ENCODE data around the gene POC1B.

Gene POC1B

DNA sequence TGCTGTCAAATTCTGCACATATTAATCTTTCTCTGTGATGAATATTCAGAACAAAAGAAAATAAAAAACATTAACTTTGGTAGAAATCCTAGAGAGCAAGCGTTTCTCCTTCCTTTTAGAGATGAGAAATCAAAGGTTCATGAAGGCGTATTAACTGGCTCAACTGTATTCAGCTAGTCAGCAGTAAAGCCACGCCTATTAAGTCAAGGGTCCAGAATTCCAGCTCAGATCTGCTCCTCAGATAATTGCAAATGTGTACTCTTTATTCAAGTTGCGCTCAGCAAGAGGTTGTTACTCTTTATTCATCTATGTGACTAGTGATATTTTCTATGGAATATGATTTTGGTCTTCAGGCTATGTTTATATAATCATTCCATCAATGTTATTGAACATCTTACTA is 13.1 kb upstream of the POC1B start:
- no peak for ATAC-seq

DNA sequence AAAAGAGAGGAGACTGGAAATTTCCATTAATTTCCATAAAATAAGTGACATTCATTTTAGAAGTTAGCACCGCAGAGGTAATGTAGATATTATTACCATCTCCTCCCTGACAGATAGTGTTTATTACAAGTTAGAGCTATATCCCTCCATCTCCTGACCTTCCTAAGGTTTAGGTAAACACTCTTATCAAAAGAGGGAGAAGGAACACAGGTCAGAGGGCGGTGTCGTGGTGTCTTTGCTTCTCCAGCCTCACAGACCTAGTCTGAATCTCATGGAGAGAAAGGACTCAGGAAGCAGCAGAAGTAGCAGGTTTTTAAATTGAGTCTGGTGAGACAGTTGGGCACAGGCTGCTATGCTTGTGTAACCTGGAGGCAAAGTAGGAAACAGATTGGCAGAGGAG is 11.5 kb upstream of the POC1B start:
- ATAC-seq: no peak

DNA sequence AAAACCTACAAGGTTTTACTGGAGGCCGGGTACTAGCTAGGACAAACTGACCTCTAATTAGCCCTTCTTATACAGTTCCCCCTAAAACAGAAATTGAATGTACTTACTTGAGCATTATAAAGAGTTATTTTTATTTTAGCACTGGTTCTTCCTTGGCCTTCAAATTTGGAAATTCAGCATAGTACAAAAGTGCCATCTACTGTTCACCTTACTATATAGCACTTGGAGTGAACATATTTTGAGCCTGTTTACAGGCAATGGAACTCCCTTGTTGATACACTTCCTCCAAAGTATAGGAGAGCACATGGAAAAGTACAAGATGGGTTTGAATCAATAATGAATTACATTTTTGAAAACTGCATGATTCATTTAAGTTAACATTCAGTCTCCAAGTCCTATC is 3.9 kb upstream of the POC1B start:
- no peak for ATAC-seq

DNA sequence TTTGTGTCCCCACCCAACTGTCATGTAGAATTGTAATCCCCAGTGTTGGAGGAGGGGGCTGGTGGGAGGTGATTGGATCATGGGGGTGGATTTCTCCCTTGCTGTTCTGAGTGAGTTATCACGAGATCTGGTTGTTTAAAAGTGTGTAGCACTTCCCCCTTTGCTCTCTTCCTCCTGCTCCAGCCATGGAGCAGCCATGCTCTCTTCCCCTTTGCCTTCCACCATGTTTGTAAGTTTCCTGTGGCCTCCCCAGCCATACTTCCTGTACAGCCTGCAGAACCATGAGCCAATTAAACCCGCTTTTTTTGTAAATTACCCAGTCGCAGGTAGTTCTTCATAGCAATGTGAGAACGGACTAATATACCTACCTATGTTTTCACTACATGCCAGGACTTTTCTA is 2.6 kb upstream of the POC1B start:
- no peak for ATAC-seq

DNA sequence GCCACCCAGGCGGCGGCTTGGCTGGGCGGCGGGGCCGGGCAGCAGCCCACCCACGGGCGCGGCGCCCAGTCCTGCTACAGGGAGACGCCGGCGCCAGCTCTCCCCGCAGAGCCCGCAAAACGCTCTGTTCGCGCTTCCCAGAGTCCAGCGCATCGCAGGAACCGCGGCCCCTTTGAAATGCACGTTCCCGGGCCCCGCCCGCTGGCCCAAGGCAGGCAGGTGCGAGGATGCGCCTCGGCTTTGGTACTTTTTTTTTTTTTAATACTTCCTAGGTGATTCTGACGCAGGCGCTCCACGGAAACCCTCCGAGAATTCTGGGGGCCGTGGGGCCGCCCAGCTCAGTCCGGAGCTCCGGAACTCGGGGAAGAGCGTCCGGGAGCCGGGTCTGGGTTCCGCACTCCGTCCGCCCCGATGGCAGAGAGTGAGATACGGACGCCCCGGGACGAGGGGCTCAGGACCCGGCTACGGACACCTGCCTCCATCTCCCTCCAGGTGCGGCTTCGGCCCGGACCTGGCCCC is 483 bp downstream of the POC1B start:
- peak; percentile 24 to 29 for ATAC-seq

DNA sequence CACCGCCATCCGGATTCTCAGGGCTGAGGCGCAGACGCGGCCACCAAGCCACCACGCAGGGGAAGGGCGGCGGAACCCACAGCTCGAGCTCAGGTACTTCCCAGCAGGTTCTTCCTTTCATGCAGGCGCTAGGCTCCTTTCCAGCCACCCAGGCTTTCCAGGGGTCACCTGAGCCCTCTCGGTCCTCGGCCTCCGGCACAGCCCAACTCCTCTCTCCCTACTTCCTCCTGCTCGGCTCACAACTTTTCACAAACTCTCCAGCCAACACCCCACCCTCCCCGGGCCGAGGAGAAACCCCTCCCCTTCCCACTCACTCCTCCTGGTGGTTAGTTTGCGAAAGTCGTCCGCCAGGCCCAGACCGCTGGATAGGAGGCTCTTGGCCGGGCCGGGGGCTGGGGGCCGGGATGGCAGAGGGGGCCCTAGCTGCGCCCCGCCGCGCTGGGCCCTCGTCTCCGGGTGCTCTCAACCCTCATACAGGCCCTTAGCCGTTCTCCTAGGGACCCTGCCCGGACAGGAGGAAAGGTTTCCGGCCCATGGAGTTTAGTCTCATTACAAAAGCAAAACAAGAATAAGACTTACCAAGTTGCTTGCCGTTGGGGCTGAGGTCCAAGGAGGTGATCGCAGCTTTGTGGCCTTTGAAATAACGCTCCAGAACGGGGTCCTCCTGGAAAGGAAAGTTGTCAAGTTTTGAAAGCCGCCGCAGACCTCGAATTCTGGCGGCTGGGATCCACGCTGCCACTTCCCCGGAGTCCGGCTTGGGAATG is 1.1 kb downstream of the POC1B start, which contains the start of gene GALNT4:
Gene GALNT4 (minus strand): TSS at position 256 of the 764 bp plus-strand sequence. CDS start 247 bp downstream, at position 9.
- ATAC-seq: peak; percentile 65 to 66

DNA sequence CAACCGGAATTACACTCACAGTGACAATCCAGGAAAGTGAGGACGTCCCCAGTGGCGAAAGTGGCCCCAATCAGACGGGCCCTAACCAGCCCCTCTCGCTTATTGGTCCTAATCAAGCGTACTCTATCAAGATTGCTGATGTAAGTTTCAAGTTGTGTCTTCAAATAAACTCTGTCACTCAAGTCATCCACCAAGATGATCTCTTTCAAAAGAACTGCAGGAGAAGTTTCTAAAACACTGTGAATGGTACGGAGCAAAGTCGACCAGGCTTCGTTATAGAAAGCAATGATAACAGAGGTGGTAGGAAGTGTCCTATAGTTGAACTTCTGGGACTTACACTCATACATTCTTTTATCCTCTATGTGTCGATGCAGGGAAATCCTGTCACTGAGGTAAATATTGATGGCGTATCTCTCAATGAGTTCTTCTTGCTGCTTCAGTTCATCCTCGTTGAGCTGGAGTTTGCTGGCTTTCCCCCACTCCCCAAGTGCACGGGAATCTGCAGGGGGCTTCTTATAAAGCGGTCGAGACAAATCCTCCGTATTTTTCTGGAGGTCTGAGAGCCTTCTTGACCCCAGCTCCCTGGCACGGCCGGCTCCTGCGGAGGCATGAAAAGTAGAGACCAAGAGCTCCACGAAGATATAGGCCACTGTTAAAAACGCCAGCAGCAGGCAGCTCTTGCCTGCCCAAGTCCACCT is 1.9 kb downstream of the POC1B start:
- no peak for ATAC-seq

DNA sequence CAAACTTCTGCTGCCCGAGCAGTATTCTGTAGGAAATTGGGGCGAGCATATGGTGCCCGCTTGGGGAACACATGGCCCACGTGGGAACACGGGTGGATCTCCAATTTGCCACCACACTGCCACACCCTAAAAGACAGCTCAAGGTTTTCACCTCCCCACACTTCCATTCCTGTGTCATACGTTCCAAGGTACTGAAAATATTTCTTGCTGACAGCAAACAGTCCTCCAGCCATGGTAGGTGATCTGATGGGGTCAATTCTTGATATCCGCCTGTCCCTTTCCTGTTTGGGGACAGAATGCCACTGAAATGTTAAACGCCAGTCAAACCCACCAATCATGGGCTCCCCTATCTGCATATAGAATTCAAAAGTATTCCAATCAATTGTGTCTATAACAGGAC is 2.5 kb downstream of the POC1B start:
- no peak for ATAC-seq

DNA sequence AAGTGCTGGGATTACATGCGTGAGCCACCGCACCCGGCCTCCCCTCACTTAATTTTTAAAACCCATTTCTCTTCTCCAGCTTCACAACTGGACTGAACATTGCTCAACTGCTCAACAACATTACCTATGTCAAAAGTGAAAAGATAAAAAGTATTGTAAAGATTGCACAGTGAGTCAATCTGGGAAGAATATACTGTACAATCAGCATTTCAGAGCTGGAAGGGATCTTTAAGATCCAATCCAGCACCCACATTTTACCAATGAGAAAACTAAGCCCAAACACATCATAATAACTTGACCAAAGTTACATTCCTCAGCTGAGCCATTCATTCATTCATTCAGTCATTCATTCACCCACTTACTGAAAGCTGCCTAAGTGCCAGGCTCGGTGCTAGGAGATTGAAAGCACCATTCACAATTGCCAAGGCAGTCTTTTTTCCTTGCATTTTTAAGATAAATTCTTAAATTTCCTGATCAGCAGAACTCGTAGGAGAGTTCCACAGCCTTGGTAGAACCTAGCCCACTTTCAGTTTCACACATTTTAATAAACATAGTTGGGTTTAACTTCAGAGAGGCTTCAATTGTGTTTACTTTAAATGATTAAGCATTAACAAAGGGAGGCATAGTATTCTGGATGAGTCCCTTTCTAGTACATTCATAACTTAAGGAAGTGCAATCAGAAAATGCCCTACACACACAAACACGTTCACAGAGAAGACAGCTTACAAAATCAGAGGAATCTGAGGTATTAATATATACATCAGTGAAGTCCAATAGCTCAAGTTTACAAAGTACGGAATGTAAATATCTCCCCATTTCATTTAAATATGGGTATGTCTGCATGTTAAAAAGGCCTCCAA is 4.3 kb downstream of the POC1B start:
- ATAC-seq: no peak

DNA sequence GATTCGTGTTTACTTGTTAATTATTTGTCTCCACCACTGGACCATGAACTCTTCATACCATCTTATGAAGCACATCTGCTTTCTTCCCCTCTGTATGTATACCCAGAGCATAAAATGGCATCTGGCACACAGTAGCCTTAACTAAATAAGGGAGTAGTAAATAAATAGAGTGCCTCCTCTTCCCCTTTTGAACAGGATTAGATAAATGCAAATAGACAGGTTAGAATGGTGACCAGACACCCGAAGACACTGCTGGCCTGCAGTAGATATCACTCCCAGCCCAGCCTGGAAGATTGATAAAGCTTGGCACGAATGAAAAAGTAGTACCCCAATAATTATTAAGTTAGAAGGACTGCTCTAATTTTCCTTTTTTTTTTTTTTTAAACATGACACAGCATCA is 8.1 kb downstream of the POC1B start:
- no peak for ATAC-seq

DNA sequence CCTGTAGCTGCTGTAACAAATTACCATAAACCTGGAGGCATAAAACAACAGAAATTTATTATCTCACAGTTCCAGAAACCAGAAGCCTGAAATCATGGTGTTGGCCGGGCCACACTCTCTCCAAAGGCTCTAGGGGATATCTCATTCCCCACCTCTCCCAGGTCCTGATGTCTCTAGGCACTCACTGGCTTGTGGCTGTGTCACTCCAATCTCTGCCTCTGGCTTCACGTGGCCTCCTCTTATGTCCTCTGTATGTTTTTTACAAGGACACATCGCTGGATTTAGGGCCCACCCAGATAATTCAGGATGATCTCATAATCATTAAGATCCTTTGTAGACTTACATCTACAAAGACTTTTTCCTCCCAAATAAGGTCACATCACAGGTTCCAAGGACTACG is 9.2 kb downstream of the POC1B start:
- no peak for ATAC-seq

DNA sequence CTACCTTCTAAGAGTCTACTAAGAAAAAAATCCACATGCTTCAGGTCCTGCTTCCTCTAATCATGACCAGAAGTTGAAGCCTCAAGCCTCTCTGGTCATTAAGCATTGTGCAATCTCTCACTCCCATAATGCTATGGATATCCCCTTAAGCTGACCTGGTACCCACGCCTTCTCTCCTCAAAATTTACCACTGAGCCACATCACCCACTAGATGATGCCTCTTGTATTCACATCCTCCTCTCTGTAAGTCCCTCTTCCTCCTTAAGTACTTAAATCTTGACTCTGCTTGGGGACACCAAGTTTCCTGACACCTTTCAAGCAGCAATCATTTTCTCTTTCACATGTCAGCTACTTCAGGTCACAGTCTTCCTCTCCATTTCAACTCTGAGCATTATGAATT is 11.1 kb downstream of the POC1B start:
- peak in 1 of 2 donors; percentile 45 for ATAC-seq

DNA sequence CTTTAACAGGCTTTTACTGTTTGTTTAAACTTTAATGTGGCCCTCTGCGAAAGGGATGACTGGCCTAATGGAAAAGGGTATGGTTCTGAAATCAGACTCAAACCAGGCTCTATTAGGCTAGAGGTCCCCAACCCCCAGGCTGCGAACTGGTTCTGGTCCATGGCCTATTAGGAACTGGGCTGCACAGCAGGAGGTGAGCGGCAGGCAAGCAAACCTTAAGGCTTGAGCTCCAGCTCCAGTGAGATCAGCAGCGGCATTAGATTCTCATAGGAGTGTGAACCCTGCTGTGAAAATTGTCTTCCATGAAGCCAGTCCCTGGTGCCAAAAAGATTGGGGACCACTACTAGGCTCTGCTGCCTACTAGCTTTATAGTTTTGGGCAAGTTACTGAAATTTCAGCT is 12.3 kb downstream of the POC1B start:
- no peak for ATAC-seq

DNA sequence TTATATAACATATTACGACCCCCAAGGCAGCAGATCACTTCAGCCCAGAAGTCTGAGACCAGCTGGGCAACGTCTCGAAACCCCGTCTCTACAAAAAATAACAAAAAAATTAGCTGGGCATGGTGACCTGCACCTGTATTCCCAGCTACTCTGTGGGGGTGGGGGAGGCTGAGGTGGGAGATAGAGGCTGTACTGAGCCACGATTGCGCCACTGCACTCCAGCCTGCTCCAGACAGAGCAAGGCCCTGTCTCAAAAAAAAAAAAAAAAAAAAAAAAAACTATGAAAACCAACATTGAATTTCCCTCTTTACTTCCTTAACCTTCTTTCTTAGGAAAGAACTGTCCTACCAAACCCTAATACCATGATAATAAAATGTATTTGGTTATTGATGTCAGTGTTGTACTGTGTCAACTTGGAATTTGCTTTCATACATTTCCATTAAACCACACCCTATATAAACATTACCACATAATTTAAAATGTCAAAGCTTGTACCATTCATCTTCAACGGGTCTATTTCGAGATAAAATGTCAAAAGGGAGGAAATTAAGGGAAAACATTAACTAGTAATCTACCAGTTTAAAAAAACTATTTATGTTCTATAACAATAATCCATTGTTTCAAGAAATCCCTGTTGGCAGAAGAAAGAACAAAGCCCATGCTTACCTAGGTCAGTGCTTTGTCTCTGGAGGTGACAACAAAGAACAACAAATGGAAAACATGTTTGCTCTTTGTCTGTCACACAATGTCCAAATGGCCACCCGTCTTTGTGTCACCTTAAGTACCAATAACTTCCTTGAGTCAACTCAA is 18.6 kb downstream of the POC1B start:
- no peak for ATAC-seq

DNA sequence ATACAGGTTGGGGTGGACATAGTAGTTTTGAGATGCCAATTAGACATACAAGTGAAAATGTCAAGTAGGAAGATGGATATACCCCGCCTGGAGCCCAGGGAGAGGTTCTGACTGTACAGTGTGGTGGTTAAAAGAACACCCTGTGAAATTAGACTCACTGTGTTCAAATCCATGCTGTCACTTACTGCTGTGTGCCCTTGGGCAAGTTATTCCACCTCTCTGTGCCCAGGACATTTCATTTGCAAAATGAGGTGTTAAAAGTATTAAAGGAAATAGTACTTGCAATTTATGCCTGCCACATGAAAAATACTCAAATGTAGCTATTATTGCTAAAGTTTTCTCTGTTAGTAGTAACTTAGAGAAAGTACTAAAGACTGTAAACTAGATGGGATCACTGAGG is 19.8 kb downstream of the POC1B start:
- ATAC-seq: no peak

DNA sequence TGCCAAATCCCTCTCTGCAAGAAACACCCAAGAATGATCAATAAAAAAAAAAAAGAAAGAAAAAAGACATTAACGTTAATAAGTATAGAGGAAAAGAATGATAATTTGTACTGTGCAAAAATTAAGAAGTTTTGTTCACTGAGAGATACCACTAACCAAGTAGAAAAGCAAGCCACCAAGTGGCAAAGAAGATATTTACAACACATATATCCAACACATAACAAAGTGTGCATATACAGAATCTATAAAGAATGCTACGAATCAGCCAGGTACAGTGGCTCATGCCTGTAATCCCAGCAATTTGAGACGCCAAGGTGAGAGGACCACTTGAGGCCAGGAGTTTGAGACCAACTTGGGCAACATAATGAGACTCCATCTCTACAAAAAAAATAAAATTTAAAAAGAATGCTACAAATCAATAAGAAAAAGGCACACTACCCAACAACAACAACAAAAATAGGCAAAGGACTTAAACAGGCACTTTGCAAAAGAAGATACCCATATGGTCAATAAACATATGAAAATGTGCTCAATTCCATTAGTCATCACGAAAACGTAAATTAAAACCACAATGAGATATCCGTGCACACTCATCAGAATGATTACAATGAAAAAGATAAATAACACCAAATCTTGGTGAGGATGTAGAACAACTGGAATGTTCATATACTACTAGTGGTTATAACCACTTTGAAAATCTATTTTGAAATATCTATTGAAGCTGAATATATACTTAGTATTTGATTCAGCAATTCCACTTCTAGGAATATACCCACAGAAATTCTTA is 21.1 kb downstream of the POC1B start:
- ATAC-seq: no peak

DNA sequence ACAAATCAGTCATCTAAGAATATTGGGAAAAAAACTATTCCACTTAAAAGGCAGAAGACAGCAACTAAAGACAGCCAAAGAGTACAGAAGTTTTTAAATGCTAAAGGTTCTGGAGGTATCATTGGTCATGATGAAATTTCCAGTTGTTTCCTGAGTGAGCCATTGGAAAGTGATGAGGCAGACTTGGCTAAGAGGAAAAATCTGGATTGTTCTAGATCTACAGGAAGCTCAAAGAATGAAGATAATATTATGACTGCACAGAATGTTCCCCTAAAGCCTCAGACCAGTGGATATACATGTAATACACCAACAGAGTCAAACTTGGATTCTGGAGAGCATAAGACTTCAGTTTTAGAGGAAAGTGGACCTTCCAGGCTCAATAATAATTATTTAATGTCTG is 24.1 kb downstream of the POC1B start:
- no peak for ATAC-seq

DNA sequence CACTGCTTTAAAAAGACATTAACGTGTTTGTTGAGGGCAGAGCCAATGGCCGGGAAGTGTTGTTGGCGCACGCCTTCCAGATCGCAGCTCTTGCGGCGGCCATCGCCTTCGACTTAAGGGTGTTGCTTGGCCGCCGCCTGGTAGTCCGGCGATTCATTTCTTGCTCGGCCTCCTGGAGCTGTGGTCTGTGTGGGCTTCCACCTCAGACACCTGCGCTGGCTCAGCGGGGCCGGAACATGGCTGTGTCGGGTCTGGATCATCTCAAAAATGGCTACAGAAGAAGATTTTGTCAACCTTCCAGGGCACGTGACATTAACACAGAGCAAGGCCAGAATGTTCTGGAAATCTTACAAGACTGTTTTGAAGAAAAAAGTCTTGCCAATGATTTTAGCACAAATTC is 26.0 kb downstream of the POC1B start:
- no peak for ATAC-seq

DNA sequence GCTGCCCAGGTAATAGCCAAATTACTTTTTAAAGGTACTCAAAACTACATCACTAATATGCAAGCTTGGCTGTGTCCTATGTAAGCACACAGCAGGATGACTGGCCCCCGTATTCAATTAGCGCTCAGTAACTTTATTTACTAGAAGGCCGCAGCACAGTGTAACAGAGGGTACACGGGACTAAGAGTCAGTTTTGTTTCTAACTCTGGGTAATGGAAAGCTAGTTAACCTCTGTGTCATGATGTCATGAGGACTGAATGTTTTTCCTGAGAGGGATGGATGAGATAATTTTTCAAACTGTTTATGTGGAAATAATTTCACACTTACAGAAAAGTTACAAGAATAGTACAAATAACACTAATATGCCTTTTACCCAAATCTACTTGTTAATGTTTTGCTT is 28.4 kb downstream of the POC1B start:
- no peak for ATAC-seq

DNA sequence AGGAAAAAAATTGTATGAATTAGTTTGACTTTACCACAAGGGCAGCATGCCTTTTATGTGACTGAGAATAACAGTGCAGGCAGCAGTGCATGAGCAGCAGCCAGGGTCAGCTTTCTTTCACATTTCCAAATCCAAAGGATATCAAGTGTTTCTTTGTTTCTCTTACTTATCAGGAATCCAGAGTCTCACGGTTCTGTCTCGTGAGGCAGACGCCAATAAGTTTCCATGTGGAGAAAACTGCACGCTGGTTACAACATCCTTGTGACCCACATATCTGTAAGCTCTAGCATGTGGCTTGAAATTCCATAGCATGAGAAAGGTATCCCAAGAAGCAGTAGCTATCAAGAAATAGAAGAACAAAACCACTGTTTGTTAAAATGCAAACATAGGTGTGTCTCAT is 28.8 kb downstream of the POC1B start:
- ATAC-seq: no peak

DNA sequence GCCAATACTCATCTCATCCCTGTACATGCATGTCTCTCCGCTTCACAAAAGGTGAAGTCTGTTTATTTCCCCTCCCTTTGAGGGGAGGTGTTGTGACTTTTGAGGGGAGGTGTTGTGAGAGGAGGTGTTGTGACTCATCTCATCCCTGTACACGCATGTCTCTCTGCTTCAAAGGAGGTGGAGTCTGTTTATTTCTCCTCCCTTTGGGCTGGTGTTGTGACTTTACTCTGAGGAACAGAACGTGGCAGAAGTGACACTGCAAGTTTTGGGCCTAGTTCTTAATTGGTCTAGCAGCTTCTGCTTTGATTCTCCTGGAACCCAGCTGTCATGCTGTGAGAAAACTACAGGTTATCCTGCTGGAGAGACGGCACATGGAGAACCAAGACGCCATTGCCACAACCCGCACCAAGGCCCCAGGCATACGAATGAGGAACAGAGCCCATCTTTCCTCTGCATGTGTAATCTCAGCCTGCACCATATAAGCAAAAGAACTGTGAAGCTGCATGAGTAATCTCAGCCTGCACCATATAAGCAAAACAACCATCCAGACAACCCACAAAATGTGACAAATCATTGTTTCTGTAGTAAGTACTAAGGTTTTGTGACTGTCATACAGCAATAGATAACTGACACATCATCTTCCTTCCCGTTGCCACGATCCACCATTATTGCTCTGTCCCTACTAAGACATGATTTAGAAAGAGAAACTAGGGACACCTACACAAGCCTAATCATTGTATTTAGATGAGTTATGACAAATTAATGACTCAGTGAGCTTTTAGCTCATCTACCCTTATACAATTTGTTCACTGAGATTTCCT is 31.2 kb downstream of the POC1B start:
- ATAC-seq: peak; percentile 88 to 89

Measured in activated CD4-positive, CD25-positive, alpha-beta regulatory T cell treated with anti-CD3 and anti-CD28 coated beads, Interleukin-2, amount 50 U/mL, for 24 hours (primary cell).